Naive thymus-derived CD8-positive, alpha-beta T cell (primary cell): ENCODE data around the gene TAF7. TPM values are rescaled to one million over a fixed set of nuclear protein-coding genes. Genes with fewer than 3 reads are reported as not detected.

Experiments used
- polyA plus RNA-seq, 3 donors: library from polyadenylated mRNA; unstranded; fragments of 300-500 nt; fragmentation: Illumina TruSeq; gene quantifications; one replicate each; pipeline ENCODE4 v1.2.3, GENCODE V29; 2021
- total RNA-seq, 8 experiments: library from RNA in 2 of 8; stranded (reverse) in 2 of 8; gene quantifications; one replicate each; pipeline ENCODE4 v1.2.3 and lab custom pipeline; 2021 to 2026

TAF7 gene
- total and polyA plus RNA-seq, 5 experiments from 2014 or later = 139 to 230 (median 206) TPM

Other genes starting within 250 kb of the TAF7 start
Only the 30 nearest of the 38 such genes appear.
- not detected for gene PCDHB7, start 148.1 kb downstream of the TAF7 start, total RNA-seq
- not detected for gene PCDHB7, start 148.1 kb downstream of the TAF7 start, polyA plus RNA-seq
- not detected for gene PCDHB8, start 143.0 kb downstream of the TAF7 start, total RNA-seq
- not detected for gene PCDHB8, start 143.0 kb downstream of the TAF7 start, polyA plus RNA-seq
- not detected for gene PCDHB16, start 138.4 kb downstream of the TAF7 start, total RNA-seq
- gene PCDHB16, start 138.4 kb downstream of the TAF7 start, polyA plus RNA-seq = not detected
- gene PCDHB9, start 133.6 kb downstream of the TAF7 start, total RNA-seq = not detected
- not detected for gene PCDHB9, start 133.6 kb downstream of the TAF7 start, polyA plus RNA-seq
- gene PCDHB10, start 128.4 kb downstream of the TAF7 start, total RNA-seq = not detected
- gene PCDHB10, start 128.4 kb downstream of the TAF7 start, polyA plus RNA-seq = not detected
- gene PCDHB11, start 121.2 kb downstream of the TAF7 start, total RNA-seq = not detected
- not detected for gene PCDHB11, start 121.2 kb downstream of the TAF7 start, polyA plus RNA-seq
- not detected for gene PCDHB12, start 112.1 kb downstream of the TAF7 start, total RNA-seq
- gene PCDHB12, start 112.1 kb downstream of the TAF7 start, polyA plus RNA-seq = not detected
- not detected for gene PCDHB13, start 106.9 kb downstream of the TAF7 start, total RNA-seq
- not detected for gene PCDHB13, start 106.9 kb downstream of the TAF7 start, polyA plus RNA-seq
- gene PCDHB14, start 97.4 kb downstream of the TAF7 start, total RNA-seq = not detected
- gene PCDHB14, start 97.4 kb downstream of the TAF7 start, polyA plus RNA-seq = not detected
- not detected for gene PCDHB15, start 75.4 kb downstream of the TAF7 start, total RNA-seq
- not detected for gene PCDHB15, start 75.4 kb downstream of the TAF7 start, polyA plus RNA-seq
- 1 to 10 TPM; 2.1 to 2.5 TPM for gene SLC25A2, start 16.7 kb downstream of the TAF7 start, total RNA-seq
- gene SLC25A2, start 16.7 kb downstream of the TAF7 start, polyA plus RNA-seq = not detected
- under 1 TPM; 0.38 to 0.52 TPM for gene PCDHGA1, start 9.7 kb upstream of the TAF7 start, total RNA-seq
- not detected for gene PCDHGA1, start 9.7 kb upstream of the TAF7 start, polyA plus RNA-seq
- under 1 TPM; 0.16 to 0.18 TPM for gene PCDHGA2, start 18.0 kb upstream of the TAF7 start, total RNA-seq
- not detected for gene PCDHGA2, start 18.0 kb upstream of the TAF7 start, polyA plus RNA-seq
- not detected for gene PCDHGA3, start 23.0 kb upstream of the TAF7 start, total RNA-seq
- gene PCDHGA3, start 23.0 kb upstream of the TAF7 start, polyA plus RNA-seq = under 1 TPM in 1 of 3 donors, not detected in 2; 0.06 TPM
- gene PCDHGB1, start 29.3 kb upstream of the TAF7 start, total RNA-seq = under 1 TPM in 1 of 2 experiments, not detected in 1; 0.19 TPM
- gene PCDHGB1, start 29.3 kb upstream of the TAF7 start, polyA plus RNA-seq = not detected
- under 1 TPM; 0.11 to 0.34 TPM for gene PCDHGA4, start 34.2 kb upstream of the TAF7 start, total RNA-seq
- not detected for gene PCDHGA4, start 34.2 kb upstream of the TAF7 start, polyA plus RNA-seq
- under 1 TPM; 0.47 to 0.81 TPM for gene PCDHGB2, start 39.2 kb upstream of the TAF7 start, total RNA-seq
- gene PCDHGB2, start 39.2 kb upstream of the TAF7 start, polyA plus RNA-seq = under 1 TPM in 1 of 3 donors, not detected in 2; 0.06 TPM
- under 1 TPM; 0.13 to 0.30 TPM for gene PCDHGA5, start 43.4 kb upstream of the TAF7 start, total RNA-seq
- gene PCDHGA5, start 43.4 kb upstream of the TAF7 start, polyA plus RNA-seq = not detected
- gene PCDHGB3, start 49.5 kb upstream of the TAF7 start, total RNA-seq = under 1 TPM; 0.55 to 0.71 TPM
- gene PCDHGB3, start 49.5 kb upstream of the TAF7 start, polyA plus RNA-seq = under 1 TPM in 2 of 3 donors, not detected in 1; 0.10 to 0.22 TPM
- under 1 TPM; 0.60 to 0.68 TPM for gene PCDHGA6, start 53.1 kb upstream of the TAF7 start, total RNA-seq
- gene PCDHGA6, start 53.1 kb upstream of the TAF7 start, polyA plus RNA-seq = under 1 TPM in 1 of 3 donors, not detected in 2; 0.05 TPM
- under 1 TPM; 0.33 to 0.42 TPM for gene PCDHGA7, start 62.0 kb upstream of the TAF7 start, total RNA-seq
- not detected for gene PCDHGA7, start 62.0 kb upstream of the TAF7 start, polyA plus RNA-seq
- under 1 TPM; 0.13 to 0.25 TPM for gene PCDHGB4, start 66.9 kb upstream of the TAF7 start, total RNA-seq
- under 1 TPM in 1 of 3 donors, not detected in 2; 0.23 TPM for gene PCDHGB4, start 66.9 kb upstream of the TAF7 start, polyA plus RNA-seq
- under 1 TPM; 0.16 to 0.22 TPM for gene PCDHGA8, start 71.8 kb upstream of the TAF7 start, total RNA-seq
- not detected for gene PCDHGA8, start 71.8 kb upstream of the TAF7 start, polyA plus RNA-seq
- under 1 TPM; 0.33 to 0.47 TPM for gene PCDHGB5, start 77.2 kb upstream of the TAF7 start, total RNA-seq
- gene PCDHGB5, start 77.2 kb upstream of the TAF7 start, polyA plus RNA-seq = under 1 TPM; 0.24 to 0.42 (median 0.24) TPM
- gene PCDHGA9, start 82.0 kb upstream of the TAF7 start, total RNA-seq = under 1 TPM; 0.13 to 0.19 TPM
- under 1 TPM in 1 of 3 donors, not detected in 2; 0.14 TPM for gene PCDHGA9, start 82.0 kb upstream of the TAF7 start, polyA plus RNA-seq
- under 1 TPM; 0.21 to 0.30 TPM for gene PCDHGB6, start 87.2 kb upstream of the TAF7 start, total RNA-seq
- gene PCDHGB6, start 87.2 kb upstream of the TAF7 start, polyA plus RNA-seq = under 1 TPM in 1 of 3 donors, not detected in 2; 0.13 TPM
- gene PCDHGA10, start 92.2 kb upstream of the TAF7 start, total RNA-seq = under 1 TPM; 0.31 to 0.41 TPM
- gene PCDHGA10, start 92.2 kb upstream of the TAF7 start, polyA plus RNA-seq = not detected
- under 1 TPM; 0.16 to 0.25 TPM for gene PCDHGB7, start 96.9 kb upstream of the TAF7 start, total RNA-seq
- gene PCDHGB7, start 96.9 kb upstream of the TAF7 start, polyA plus RNA-seq = not detected
- under 1 TPM; 0.10 to 0.36 TPM for gene PCDHGA11, start 100.3 kb upstream of the TAF7 start, total RNA-seq
- gene PCDHGA11, start 100.3 kb upstream of the TAF7 start, polyA plus RNA-seq = not detected
- gene PCDHGA12, start 109.7 kb upstream of the TAF7 start, total RNA-seq = under 1 TPM in 1 of 2 experiments, not detected in 1; 0.22 TPM
- under 1 TPM in 2 of 3 donors, not detected in 1; 0.06 to 0.07 TPM for gene PCDHGA12, start 109.7 kb upstream of the TAF7 start, polyA plus RNA-seq